Thyroid gland (tissue), 4 donors: ENCODE data around the gene SIGLEC10. TPM values are rescaled to one million over a fixed set of nuclear protein-coding genes. Genes with fewer than 3 reads are reported as not detected.
A peak's percentile ranks its signal among the peaks of the same experiment; 100 is the strongest.

ENCODE experiments used
- DNase-seq, 2 donors: peaks; one replicate each; pipeline ENCODE4 v3.0.0-alpha.2; 2019
- H3K27ac ChIP-seq, 3 donors: fragments of 200-600 bp; sonication (generic); 1 replicate in 2 of 3; 2 replicates in 1 of 3; pipeline ENCODE4 v1.5.1; 2016 to 2019; ENCODE audit warnings: mild to moderate bottlenecking in 1 of 3, moderate library complexity in 1 of 3
- H3K27me3 ChIP-seq: fragments of 200-600 bp; sonication (generic); one replicate; pipeline ENCODE4 v1.5.1; 2019
- H3K36me3 ChIP-seq, 2 donors: fragments of 200-600 bp; sonication (generic); one replicate each; pipeline ENCODE4 v1.5.1; 2016 to 2019
- H3K4me1 ChIP-seq, 2 donors: fragments of 200-600 bp; sonication (generic); one replicate each; pipeline ENCODE4 v1.5.1; 2017 to 2019
- H3K4me3 ChIP-seq, 3 donors: fragments of 200-600 bp; sonication (generic); replicated peaks in 1 of 3; 1 replicate in 2 of 3; 2 replicates in 1 of 3; pipeline ENCODE4 v1.5.1; 2016; ENCODE audit warnings: mild to moderate bottlenecking in 1 of 3
- H3K9me3 ChIP-seq: fragments of 200-600 bp; sonication (generic); one replicate; pipeline ENCODE4 v1.5.1; 2017
- CTCF ChIP-seq, 6 experiments: fragments of 200-600 bp in 3 of 6; fragments of 450-650 bp in 3 of 6; sonication (generic) in 3 of 6; IDR thresholded peaks; one replicate each; pipeline ENCODE4 v1.5.1; 2016 to 2019; ENCODE audit warnings: antibody characterized with exemption in 6 of 6, mild to moderate bottlenecking in 2 of 6, inconsistent platforms in 1 of 6, moderate library complexity in 1 of 6
- POLR2A ChIP-seq, 2 donors: fragments of 450-650 bp; IDR thresholded peaks; one replicate each; pipeline ENCODE4 v1.6.1; 2017; ENCODE audit warnings: antibody characterized with exemption in 2 of 2, mild to moderate bottlenecking in 2 of 2, moderate library complexity in 1 of 2
- whole genome bisulfite sequencing, 2 donors: methylation state at CpG; one replicate each; pipeline ENCODE4 v1.1.5; 2017; 5-methylcytosine and 5-hydroxymethylcytosine counted together
- intact Hi-C: fragments of 100-400 bp; cut with DNase I; formaldehyde crosslinking; loops from one replicate; pipeline ENCODE4 v1.15.1; 2023
- small RNA-seq: library from RNA; depleted of rRNA; stranded (forward); fragments of <200 nt; gene quantifications from one replicate; pipeline ENCODE3, GENCODE V24; 2016
- total RNA-seq, 4 donors: library from RNA; depleted of rRNA; stranded (reverse); fragments of >200 nt; gene quantifications; one replicate each; pipeline ENCODE4 v1.2.3, GENCODE V29; 2016

Gene SIGLEC10
- total RNA-seq, 4 donors from 2014 or later: 1.3 to 5.3 (median 2.9) TPM

GRCh38 chr19:51365965-51366388 lies 51.5 kb downstream of the SIGLEC10 start, which contains the start of gene ETFB:
TSS of gene ETFB (minus strand) at chr19:51366388. CDS start at chr19:51366326, 62 bp downstream.
- Histone ChIP-seq H3K4me1 (peaks cover 14 to 24% of the 10 kb centered on the region in 2 donors), H3K27me3 (no peaks in the 10 kb centered on the region), H3K27ac (peak within 1 kb of the TSS; percentile 72 to 90 (median 88)), H3K4me3 (peak within 1 kb of the TSS; percentile 23 to 87 (median 65)), H3K36me3 (no peaks in the 10 kb centered on the region), H3K9me3 (no peaks in the 10 kb centered on the region)
- WGBS, 2 donors: 0 to 1% methylated on average over 7 to 15 of the region's 27 CpGs
- intact Hi-C loops: no loop called here
- DNase-seq: no peak
- no peak for TF ChIP-seq POLR2A (IDR thresholded peaks at IDR 0.05)
- no peak for TF ChIP-seq CTCF (IDR thresholded peaks at IDR 0.05)

GRCh38 chr19:51365211-51365964 lies 52.1 kb downstream of the SIGLEC10 start:
- intact Hi-C loops: no loop called here
- WGBS, 2 donors: 13 to 15% methylated on average over 9 to 10 of the region's 10 CpGs
- peak; percentile 52 to 56 for DNase-seq

GRCh38 chr19:51364200-51365106 lies 53.0 kb downstream of the SIGLEC10 start:
- no peak for DNase-seq
- Histone ChIP-seq H3K36me3 (no peaks in the 10 kb centered on the region), H3K9me3 (no peaks in the 10 kb centered on the region), H3K4me1 (peaks cover 14 to 24% of the 10 kb centered on the region in 2 donors), H3K27ac (no peak overlapping the region), H3K4me3 (no peak overlapping the region), H3K27me3 (no peaks in the 10 kb centered on the region)
- no peak for TF ChIP-seq POLR2A (IDR thresholded peaks at IDR 0.05)
- no peak for TF ChIP-seq CTCF (IDR thresholded peaks at IDR 0.05)
- intact Hi-C loops: no loop called here
- 82 to 86% methylated on average over 12 to 15 of the region's 15 CpGs for WGBS, 2 donors

More at GRCh38 chr19:51365211-51365964, 52.1 kb downstream of the SIGLEC10 start:
- H3K27ac ChIP-seq: peak overlapping the region; percentile 72 to 90 (median 88)
- peaks cover 14 to 24% of the 10 kb centered on the region in 2 donors for H3K4me1 ChIP-seq
- H3K9me3 ChIP-seq: no peaks in the 10 kb centered on the region
- no peaks in the 10 kb centered on the region for H3K27me3 ChIP-seq
- no peaks in the 10 kb centered on the region for H3K36me3 ChIP-seq
- H3K4me3 ChIP-seq: peak overlapping the region; percentile 23 to 78 (median 65)
- TF ChIP-seq POLR2A (IDR thresholded peaks at IDR 0.05) (no peak), CTCF (IDR thresholded peaks at IDR 0.05) (no peak)

- Histone ChIP-seq H3K27ac (no peak overlapping the region), H3K9me3 (no peaks in the 10 kb centered on the region), H3K4me1 (peaks cover 8 to 19% of the 10 kb centered on the region in 2 donors), H3K36me3 (no peaks in the 10 kb centered on the region), H3K4me3 (no peak overlapping the region), H3K27me3 (no peaks in the 10 kb centered on the region)
- TF ChIP-seq POLR2A (IDR thresholded peaks at IDR 0.05): no peak
- TF ChIP-seq CTCF (IDR thresholded peaks at IDR 0.05): no peak
- DNase-seq: no peak
- WGBS, 2 donors: 93 to 95% methylated on average over 13 of the region's 13 CpGs
- intact Hi-C loops: no loop called here
Observed at GRCh38 chr19:51361239-51361638, 56.2 kb downstream of the SIGLEC10 start.

Small RNAs within 50 kb of the gene (small RNA-seq; reads per million reads assigned to genes)
- not detected for gene AC020914.5

Other genes with a start within 250 kb of the SIGLEC10 start
- gene CD33, start 192.6 kb downstream of the SIGLEC10 start, total RNA-seq: 1 to 10 TPM in 3 of 4 donors, under 1 TPM in 1; 0.54 to 4.0 (median 1.8) TPM
- gene SIGLECL1, start 166.6 kb downstream of the SIGLEC10 start, total RNA-seq: not detected
- under 1 TPM in 1 of 4 donors, not detected in 3; 0.54 TPM for gene IGLON5, start 106.0 kb downstream of the SIGLEC10 start, total RNA-seq
- under 1 TPM; 0.21 to 0.56 (median 0.28) TPM for gene VSIG10L, start 75.5 kb downstream of the SIGLEC10 start, total RNA-seq
- 100 to 1,000 TPM in 2 of 4 donors, 10 to 100 TPM in 2; 73.1 to 177 (median 129) TPM for gene ETFB, start 51.3 kb downstream of the SIGLEC10 start, total RNA-seq
- not detected for gene CLDND2, start 48.6 kb downstream of the SIGLEC10 start, total RNA-seq
- 1 to 10 TPM in 1 of 4 donors, under 1 TPM in 1, not detected in 2; 0.54 to 2.2 TPM for gene NKG7, start 45.0 kb downstream of the SIGLEC10 start, total RNA-seq
- not detected for gene LIM2, start 29.7 kb downstream of the SIGLEC10 start, total RNA-seq
- under 1 TPM in 1 of 4 donors, not detected in 3; 0.40 TPM for gene C19orf84, start 27.1 kb downstream of the SIGLEC10 start, total RNA-seq
- under 1 TPM in 2 of 4 donors, not detected in 2; 0.45 to 0.49 TPM for gene SIGLEC8, start 40.8 kb upstream of the SIGLEC10 start, total RNA-seq
- gene CEACAM18, start 60.9 kb upstream of the SIGLEC10 start, total RNA-seq: not detected
- gene SIGLEC12, start 84.2 kb upstream of the SIGLEC10 start, total RNA-seq: under 1 TPM in 1 of 4 donors, not detected in 3; 0.11 TPM
- gene SIGLEC6, start 114.0 kb upstream of the SIGLEC10 start, total RNA-seq: not detected
- gene ZNF175, start 153.6 kb upstream of the SIGLEC10 start, total RNA-seq: 10 to 100 TPM in 1 of 4 donors, 1 to 10 TPM in 3; 9.0 to 12.9 (median 9.4) TPM
- gene SIGLEC5, start 212.8 kb upstream of the SIGLEC10 start, total RNA-seq: under 1 TPM in 3 of 4 donors, not detected in 1; 0.27 to 0.92 (median 0.44) TPM
- gene SIGLEC14, start 229.2 kb upstream of the SIGLEC10 start, total RNA-seq: 1 to 10 TPM in 2 of 4 donors, under 1 TPM in 1, not detected in 1; 0.22 to 6.2 (median 1.7) TPM